Right lobe of liver (tissue), 4 donors: ENCODE results near the gene ARGLU1.

Source experiments
- CTCF ChIP-seq, 4 donors: fragments of 200-600 bp in 3 of 4; fragments of 450-650 bp in 1 of 4; IDR thresholded peaks; one replicate each; pipeline versions ENCODE4 v1.5.1 to v1.8.0; 2016 to 2022; ENCODE audit warnings: antibody characterized with exemption in 4 of 4, mild to moderate bottlenecking in 2 of 4
- POLR2A ChIP-seq: fragments of 450-650 bp; IDR thresholded peaks from one replicate; pipeline ENCODE4 v1.6.1; 2017; ENCODE audit warnings: antibody characterized with exemption, mild to moderate bottlenecking
- donor health status: DM: no; HTN: no; CAD: no.
- donor health status: DM: no; HTN: no; CAD: no.
- donor health status: DM: no; HTN: yes; CAD: no.

GRCh38 chr13:106523576-106523975 is 44.4 kb downstream of the ARGLU1 start:
- TF ChIP-seq CTCF (IDR thresholded peaks at IDR 0.05) (no peak), POLR2A (no peak)
